Mesendoderm (in vitro differentiated cells): Measurements from ENCODE around the gene SUZ12.

Source experiments
- DNase-seq: peaks from one replicate; pipeline ENCODE4 v3.0.0; 2013
- H2AK5ac ChIP-seq: 2 replicates; pipeline ENCODE4 v1.6.1; 2013; ENCODE audit warnings: low read length, inconsistent platforms
- H2BK120ac ChIP-seq: 2 replicates; pipeline ENCODE4 v1.6.1; 2013; ENCODE audit warnings: low read depth, mild to moderate bottlenecking, low read length, moderate library complexity, mixed read lengths
- H2BK15ac ChIP-seq: replicated peaks from 2 replicates; pipeline ENCODE4 v1.6.1; 2013; ENCODE audit warnings: low read depth, mild to moderate bottlenecking, moderate library complexity
- H2BK5ac ChIP-seq: 2 replicates; pipeline ENCODE4 v1.6.1; 2013; ENCODE audit warnings: low read length, inconsistent platforms
- H3K18ac ChIP-seq: 2 replicates; pipeline ENCODE4 v1.6.1; 2013; ENCODE audit warnings: mild to moderate bottlenecking, low read length, mixed read lengths
- H3K23ac ChIP-seq: one replicate; pipeline ENCODE4 v1.6.1; 2013; ENCODE audit warnings: low read length
- H3K27ac ChIP-seq: 2 replicates; pipeline ENCODE4 v1.5.1; 2013; ENCODE audit warnings: low read depth, mild to moderate bottlenecking, inconsistent platforms, low read length, moderate library complexity
- H3K27me3 ChIP-seq: 2 replicates; pipeline ENCODE4 v1.6.1; 2013; ENCODE audit warnings: low read length, control low read depth, mild to moderate bottlenecking, inconsistent platforms; ENCODE audit not compliant: insufficient read depth, poor library complexity
- H3K36me3 ChIP-seq: 2 replicates; pipeline ENCODE4 v1.6.1; 2013; ENCODE audit warnings: low read length, inconsistent platforms; ENCODE audit not compliant: control insufficient read depth, insufficient read depth
- H3K4ac ChIP-seq: one replicate; pipeline ENCODE4 v1.6.1; 2013; ENCODE audit warnings: low read depth, mild to moderate bottlenecking, low read length, moderate library complexity
- H3K4me1 ChIP-seq: 2 replicates; pipeline ENCODE4 v1.6.1; 2013; ENCODE audit warnings: low read depth, low read length, inconsistent platforms; ENCODE audit not compliant: control insufficient read depth
- H3K4me2 ChIP-seq: 2 replicates; pipeline ENCODE4 v1.6.1; 2013; ENCODE audit warnings: low read length
- H3K4me3 ChIP-seq: 2 replicates; pipeline ENCODE4 v1.5.1; 2013; ENCODE audit warnings: mild to moderate bottlenecking, low read length
- H3K56ac ChIP-seq: one replicate; pipeline ENCODE4 v1.6.1; 2013; ENCODE audit warnings: low read length
- H3K79me1 ChIP-seq: 2 replicates; pipeline ENCODE4 v1.6.1; 2013; ENCODE audit warnings: low read length, inconsistent platforms
- H3K79me2 ChIP-seq: 2 replicates; pipeline ENCODE4 v1.6.1; 2013; ENCODE audit warnings: mild to moderate bottlenecking, low read length; ENCODE audit not compliant: control insufficient read depth, insufficient read depth
- H3K9ac ChIP-seq: 2 replicates; pipeline ENCODE4 v1.6.1; 2013; ENCODE audit warnings: low read length, inconsistent platforms
- H4K5ac ChIP-seq: one replicate; pipeline ENCODE4 v1.6.1; 2013; ENCODE audit warnings: low read length
- H4K8ac ChIP-seq: one replicate; pipeline ENCODE4 v1.6.1; 2013; ENCODE audit warnings: low read depth, mild to moderate bottlenecking, control low read depth, low read length, moderate library complexity
- WGBS: extraction: QIAGEN DNeasy Blood & Tissue Kit; methylation state at CpG from one replicate; pipeline ENCODE4 v1.1.7; 2013; ENCODE audit warnings: low lambda C conversion rate, missing lambda C conversion rate; ENCODE audit not compliant: insufficient coverage; ENCODE audit errors: extremely low coverage; 5-methylcytosine and 5-hydroxymethylcytosine counted together

The SUZ12 gene

DNA sequence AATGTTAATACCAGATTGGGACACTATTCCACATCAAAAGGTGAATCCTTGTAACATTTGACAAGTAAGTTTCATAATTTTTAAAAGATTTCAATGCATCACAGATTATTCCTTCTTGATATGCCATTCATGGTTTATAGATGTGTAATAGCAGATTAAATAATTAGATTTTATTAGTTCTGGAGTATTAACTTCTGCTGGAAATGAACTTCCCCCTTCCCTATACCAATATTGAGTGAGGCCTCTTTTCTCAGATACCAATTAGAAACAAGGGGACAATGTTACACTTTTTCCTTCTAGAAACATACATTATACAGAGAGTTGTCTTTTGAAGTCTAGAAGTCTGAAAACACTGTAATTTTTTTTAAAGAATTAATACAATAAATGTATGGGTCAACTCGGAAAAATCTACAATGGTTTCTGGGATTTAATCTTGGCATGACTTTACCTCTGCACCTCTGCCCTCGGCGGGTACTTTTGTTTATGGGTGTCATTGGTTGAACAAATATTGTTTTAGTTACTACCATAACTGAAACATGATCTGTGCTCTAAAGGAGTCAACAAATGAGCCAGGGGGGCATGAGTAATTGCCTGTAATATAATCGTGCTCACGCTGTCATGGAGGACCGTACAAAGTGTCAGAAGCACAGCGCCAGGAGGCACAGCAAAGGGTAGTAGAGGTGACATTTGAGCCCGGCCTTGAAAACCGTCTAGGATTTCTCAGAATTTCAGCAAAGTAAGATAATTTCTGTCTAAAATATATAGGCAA lies 78.6 kb downstream of the SUZ12 start:
- no CpG with 5 or more reads among the region's 9 CpGs for WGBS
- no peak overlapping the region for H3K18ac ChIP-seq
- H3K4ac ChIP-seq: no peak overlapping the region
- peaks cover 2% of the 10 kb centered on the region for H3K79me2 ChIP-seq
- H3K23ac ChIP-seq: no peak overlapping the region
- no peak overlapping the region for H3K4me2 ChIP-seq
- no peak overlapping the region for H4K5ac ChIP-seq
- H4K8ac ChIP-seq: no peak overlapping the region
- H2AK5ac ChIP-seq: no peak overlapping the region
- DNase-seq: no peak
- no peaks in the 10 kb centered on the region for H3K27me3 ChIP-seq
- peaks cover 4% of the 10 kb centered on the region for H3K79me1 ChIP-seq
- H2BK15ac ChIP-seq: no peak overlapping the region
- no peak overlapping the region for H3K27ac ChIP-seq
- H3K4me1 ChIP-seq: no peaks in the 10 kb centered on the region
- no peak overlapping the region for H3K9ac ChIP-seq
- H3K4me3 ChIP-seq: no peak overlapping the region
- no peak overlapping the region for H2BK120ac ChIP-seq
- H3K56ac ChIP-seq: no peak overlapping the region
- H3K36me3 ChIP-seq: no peaks in the 10 kb centered on the region
- H2BK5ac ChIP-seq: no peak overlapping the region

GRCh38 chr17:32016231-32016630 lies 79.4 kb downstream of the SUZ12 start:
- H3K4ac ChIP-seq: no peak overlapping the region
- no peak overlapping the region for H3K9ac ChIP-seq
- H3K36me3 ChIP-seq: no peaks in the 10 kb centered on the region
- H3K56ac ChIP-seq: no peak overlapping the region
- no CpG with 5 or more reads among the region's 7 CpGs for WGBS
- no peak overlapping the region for H3K18ac ChIP-seq
- H3K79me1 ChIP-seq: peaks cover 4% of the 10 kb centered on the region
- H3K23ac ChIP-seq: no peak overlapping the region
- DNase-seq: no peak
- H3K4me1 ChIP-seq: no peaks in the 10 kb centered on the region
- peaks cover 1% of the 10 kb centered on the region for H3K79me2 ChIP-seq
- no peak overlapping the region for H4K5ac ChIP-seq
- H3K27ac ChIP-seq: no peak overlapping the region
- no peaks in the 10 kb centered on the region for H3K27me3 ChIP-seq
- no peak overlapping the region for H2AK5ac ChIP-seq
- no peak overlapping the region for H2BK5ac ChIP-seq
- no peak overlapping the region for H3K4me3 ChIP-seq
- H2BK120ac ChIP-seq: no peak overlapping the region
- no peak overlapping the region for H2BK15ac ChIP-seq
- H4K8ac ChIP-seq: no peak overlapping the region
- no peak overlapping the region for H3K4me2 ChIP-seq

DNA sequence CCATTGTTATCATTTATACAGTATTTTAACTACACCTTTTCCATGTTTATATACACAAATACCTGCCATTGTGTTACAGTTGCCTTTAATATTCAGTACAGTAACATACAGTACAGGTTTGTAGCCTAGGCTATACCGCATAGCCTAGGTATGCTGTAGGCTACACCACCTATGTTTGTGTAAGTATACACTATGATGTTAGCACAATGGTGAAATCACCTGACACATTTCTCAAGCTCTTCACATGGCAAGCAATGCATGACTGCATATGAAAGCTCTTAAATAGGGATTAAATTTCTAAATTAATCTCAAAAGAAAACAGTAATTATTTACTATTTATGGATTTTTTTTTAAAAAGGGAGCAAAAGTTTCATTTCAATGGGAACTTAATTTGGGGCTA lies 82.4 kb downstream of the SUZ12 start:
- no peak overlapping the region for H3K9ac ChIP-seq
- no peak overlapping the region for H4K5ac ChIP-seq
- H3K18ac ChIP-seq: no peak overlapping the region
- H4K8ac ChIP-seq: no peak overlapping the region
- no peak for DNase-seq
- no peaks in the 10 kb centered on the region for H3K27me3 ChIP-seq
- H3K4me1 ChIP-seq: no peaks in the 10 kb centered on the region
- no peak overlapping the region for H2BK5ac ChIP-seq
- H3K79me2 ChIP-seq: no peaks in the 10 kb centered on the region
- no peak overlapping the region for H2BK15ac ChIP-seq
- H3K4ac ChIP-seq: no peak overlapping the region
- no peak overlapping the region for H3K27ac ChIP-seq
- H3K56ac ChIP-seq: no peak overlapping the region
- WGBS: no CpG with 5 or more reads among the region's 1 CpG
- H2BK120ac ChIP-seq: no peak overlapping the region
- H3K23ac ChIP-seq: no peak overlapping the region
- no peak overlapping the region for H3K4me2 ChIP-seq
- H3K79me1 ChIP-seq: peaks cover 3% of the 10 kb centered on the region
- no peak overlapping the region for H3K4me3 ChIP-seq
- no peaks in the 10 kb centered on the region for H3K36me3 ChIP-seq
- no peak overlapping the region for H2AK5ac ChIP-seq

DNA sequence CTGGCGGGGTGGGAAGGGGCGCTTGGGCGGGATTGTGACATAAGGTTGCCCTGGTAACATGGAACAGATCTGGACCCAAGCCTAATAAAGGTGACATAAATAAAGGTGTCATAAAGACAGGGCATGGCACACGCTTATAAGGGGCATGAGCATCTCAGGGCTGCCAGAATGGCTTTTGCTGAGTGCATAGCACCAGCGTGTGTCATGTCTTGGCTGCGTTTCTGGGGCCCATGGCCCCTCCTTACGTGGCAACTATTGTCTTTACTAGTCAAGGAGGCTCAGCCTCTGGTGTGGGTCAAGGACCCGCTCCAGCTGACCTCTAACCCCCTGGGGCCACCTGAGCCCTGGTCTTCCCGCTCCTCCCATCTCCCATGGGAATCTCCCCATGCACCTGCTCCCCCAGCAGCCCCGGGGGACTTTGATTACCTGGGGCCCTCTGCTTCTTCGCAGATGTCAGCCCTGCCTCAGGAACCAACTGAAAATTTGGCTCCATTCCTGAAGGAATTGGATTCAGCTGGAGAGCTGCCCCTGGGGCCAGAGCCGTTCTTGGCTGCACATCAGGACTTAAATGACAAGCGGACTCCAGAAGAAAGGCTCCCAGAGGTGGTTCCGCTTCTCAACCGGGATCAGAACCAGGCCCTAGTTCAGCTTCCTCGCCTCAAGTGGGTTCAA lies 84.3 kb downstream of the SUZ12 start:
- Histone ChIP-seq H4K5ac (no peak overlapping the region), H3K4me3 (no peak overlapping the region), H3K4me2 (no peak overlapping the region), H3K79me1 (peaks cover 3% of the 10 kb centered on the region), H3K27me3 (no peaks in the 10 kb centered on the region), H3K9ac (no peak overlapping the region), H3K36me3 (no peaks in the 10 kb centered on the region), H2AK5ac (no peak overlapping the region), H3K23ac (no peak overlapping the region), H3K4me1 (no peaks in the 10 kb centered on the region), H3K18ac (no peak overlapping the region), H2BK5ac (no peak overlapping the region), H3K27ac (no peak overlapping the region), H2BK120ac (no peak overlapping the region), H3K56ac (no peak overlapping the region), H3K4ac (no peak overlapping the region), H3K79me2 (no peaks in the 10 kb centered on the region), H2BK15ac (no peak overlapping the region), H4K8ac (no peak overlapping the region)
- WGBS: no CpG with 5 or more reads among the region's 16 CpGs
- DNase-seq: no peak

DNA sequence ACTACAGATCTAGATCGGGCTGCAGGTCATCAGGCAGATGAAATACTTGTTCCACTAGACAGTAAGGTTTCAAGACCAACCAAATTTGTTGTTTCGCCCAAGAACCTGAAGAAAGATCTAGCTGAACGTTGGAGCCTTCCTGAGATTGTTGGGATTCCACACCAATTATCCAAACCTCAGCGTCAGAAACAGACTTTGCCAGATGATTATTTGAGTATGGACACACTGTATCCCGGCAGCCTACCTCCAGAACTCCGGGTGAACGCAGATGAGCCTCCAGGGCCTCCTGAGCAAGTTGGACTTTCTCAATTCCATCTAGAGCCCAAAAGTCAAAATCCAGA lies 84.8 kb downstream of the SUZ12 start:
- WGBS: no CpG with 5 or more reads among the region's 7 CpGs

More for the DNA sequence above, 84.8 kb downstream of the SUZ12 start:
- Histone ChIP-seq H3K4ac (no peak overlapping the region), H3K4me2 (no peak overlapping the region), H3K56ac (no peak overlapping the region), H2BK120ac (no peak overlapping the region), H3K18ac (no peak overlapping the region), H2BK15ac (no peak overlapping the region), H3K36me3 (no peaks in the 10 kb centered on the region), H3K9ac (no peak overlapping the region), H3K4me1 (no peaks in the 10 kb centered on the region), H3K23ac (no peak overlapping the region), H3K27me3 (no peaks in the 10 kb centered on the region), H4K8ac (no peak overlapping the region), H3K79me2 (no peaks in the 10 kb centered on the region), H4K5ac (no peak overlapping the region), H3K27ac (no peak overlapping the region), H2AK5ac (no peak overlapping the region), H2BK5ac (no peak overlapping the region), H3K79me1 (peaks cover 3% of the 10 kb centered on the region), H3K4me3 (no peak overlapping the region)
- DNase-seq: no peak
